Activated naive CD8-positive, alpha-beta T cell (primary cell): ENCODE data around the gene LPAR3.

ENCODE experiments used
- H3K27ac Mint-ChIP-seq: one replicate; pipeline ENCODE4 v1.8.0; 2021; ENCODE audit warnings: mixed read lengths
- H3K27me3 Mint-ChIP-seq: one replicate; pipeline ENCODE4 v1.8.0; 2021; ENCODE audit warnings: mixed read lengths
- H3K36me3 Mint-ChIP-seq: one replicate; pipeline ENCODE4 v1.8.0; 2021; ENCODE audit warnings: mixed read lengths
- H3K4me1 Mint-ChIP-seq: one replicate; pipeline ENCODE4 v1.8.0; 2021; ENCODE audit warnings: low read depth, mixed read lengths
- H3K4me3 Mint-ChIP-seq: one replicate; pipeline ENCODE4 v1.8.0; 2021; ENCODE audit warnings: mild to moderate bottlenecking, mixed read lengths
- H3K9me3 Mint-ChIP-seq: one replicate; pipeline ENCODE4 v1.8.0; 2021; ENCODE audit warnings: low read depth, mixed read lengths

LPAR3 gene

DNA sequence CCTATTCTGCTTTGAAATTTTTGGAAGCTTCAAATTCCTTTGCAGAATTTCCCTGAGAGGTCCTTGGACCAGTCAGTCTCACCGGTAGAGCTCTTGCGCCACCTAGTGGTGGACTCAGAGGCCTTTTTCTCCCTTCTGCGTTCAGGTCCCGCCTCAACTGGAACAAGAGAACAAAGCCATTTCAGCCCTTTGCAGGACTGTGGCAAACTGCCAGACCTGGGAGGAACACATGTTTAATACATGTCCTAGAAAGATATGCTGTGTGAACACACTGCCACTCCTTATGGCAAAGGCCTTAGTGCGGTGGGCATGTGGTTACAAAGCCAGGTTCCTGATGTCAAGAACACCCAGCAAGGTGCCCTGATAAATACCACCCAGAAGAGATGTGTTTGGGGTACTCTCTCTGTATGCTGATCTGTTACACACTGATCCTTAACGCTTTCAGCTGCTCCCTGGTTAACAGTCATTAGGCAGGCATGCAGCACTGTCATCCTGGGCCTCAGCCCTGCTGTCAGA lies 120.5 kb downstream of the LPAR3 start:
- H3K36me3 Mint-ChIP-seq: no peaks in the 10 kb centered on the region
- H3K4me3 Mint-ChIP-seq: no peak overlapping the region
- no peak overlapping the region for H3K27ac Mint-ChIP-seq
- H3K27me3 Mint-ChIP-seq: peaks cover 6% of the 10 kb centered on the region
- peaks cover 2% of the 10 kb centered on the region for H3K4me1 Mint-ChIP-seq
- H3K9me3 Mint-ChIP-seq: no peaks in the 10 kb centered on the region

DNA sequence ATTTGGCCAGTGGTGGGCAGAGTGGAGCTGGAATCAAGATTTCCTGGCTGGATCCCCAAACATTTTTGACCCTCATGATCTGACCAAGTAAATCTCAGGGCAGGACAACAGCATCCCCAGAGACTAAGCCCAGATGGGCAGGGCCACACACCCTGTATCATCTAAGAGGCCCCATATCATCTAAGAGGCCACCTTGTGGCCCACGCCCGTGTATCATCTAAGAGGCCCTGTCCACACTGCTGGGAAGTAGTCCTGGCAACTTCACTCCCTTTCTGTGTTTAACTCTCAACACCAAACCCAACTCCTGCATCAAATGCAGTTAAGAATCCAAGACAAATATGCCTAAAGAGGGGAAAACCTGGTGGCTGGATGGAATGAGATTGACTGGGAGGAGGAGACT lies 121.1 kb downstream of the LPAR3 start:
- Mint-ChIP-seq H3K4me1 (peaks cover 2% of the 10 kb centered on the region), H3K27ac (no peak overlapping the region), H3K4me3 (no peak overlapping the region), H3K27me3 (peaks cover 7% of the 10 kb centered on the region), H3K9me3 (no peaks in the 10 kb centered on the region), H3K36me3 (no peaks in the 10 kb centered on the region)

DNA sequence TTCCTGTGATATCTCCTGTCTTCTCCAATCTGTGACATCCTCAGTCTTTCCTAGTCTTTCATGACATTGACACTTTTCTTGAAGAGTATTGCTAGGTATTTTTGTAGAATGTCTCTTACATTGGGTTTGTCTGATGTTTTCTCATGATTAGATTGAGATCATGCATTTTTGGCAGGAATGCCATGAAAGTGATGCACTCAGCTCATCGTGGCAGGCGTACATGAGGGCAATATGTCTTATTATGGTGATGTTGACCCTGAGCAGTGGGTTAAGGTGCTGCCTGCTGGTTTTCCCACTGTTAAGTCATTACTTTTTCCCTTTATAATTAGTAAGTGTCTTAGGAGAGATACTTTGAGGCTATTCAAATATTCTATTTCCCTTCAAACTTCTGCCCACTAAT lies 122.5 kb downstream of the LPAR3 start:
- peaks cover 2% of the 10 kb centered on the region for H3K4me1 Mint-ChIP-seq
- no peaks in the 10 kb centered on the region for H3K9me3 Mint-ChIP-seq
- H3K4me3 Mint-ChIP-seq: no peak overlapping the region
- H3K27me3 Mint-ChIP-seq: peaks cover 8% of the 10 kb centered on the region
- H3K27ac Mint-ChIP-seq: no peak overlapping the region
- no peaks in the 10 kb centered on the region for H3K36me3 Mint-ChIP-seq

DNA sequence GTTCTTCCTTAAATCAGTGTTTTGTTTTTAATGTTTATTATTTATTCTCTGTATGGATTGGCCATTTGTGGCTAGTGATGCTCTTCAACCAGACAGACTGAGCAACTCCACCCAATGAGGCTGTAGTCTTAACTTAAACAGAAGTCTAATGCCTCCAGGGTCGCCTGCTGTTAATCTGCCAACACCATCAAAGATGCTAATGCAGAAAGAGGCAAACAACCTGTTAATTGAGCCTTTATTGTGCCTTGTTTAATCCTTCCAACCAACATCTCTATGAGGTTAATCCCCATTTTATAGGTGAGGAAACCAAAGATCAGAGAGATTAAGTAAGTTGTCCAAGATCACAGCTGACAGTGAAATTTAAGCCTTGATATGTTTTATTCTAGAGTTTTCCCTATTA lies 123.4 kb downstream of the LPAR3 start:
- Mint-ChIP-seq H3K27ac (no peak overlapping the region), H3K36me3 (peaks cover 3% of the 10 kb centered on the region), H3K4me1 (peaks cover 2% of the 10 kb centered on the region), H3K4me3 (no peak overlapping the region), H3K9me3 (no peaks in the 10 kb centered on the region), H3K27me3 (peaks cover 8% of the 10 kb centered on the region)

DNA sequence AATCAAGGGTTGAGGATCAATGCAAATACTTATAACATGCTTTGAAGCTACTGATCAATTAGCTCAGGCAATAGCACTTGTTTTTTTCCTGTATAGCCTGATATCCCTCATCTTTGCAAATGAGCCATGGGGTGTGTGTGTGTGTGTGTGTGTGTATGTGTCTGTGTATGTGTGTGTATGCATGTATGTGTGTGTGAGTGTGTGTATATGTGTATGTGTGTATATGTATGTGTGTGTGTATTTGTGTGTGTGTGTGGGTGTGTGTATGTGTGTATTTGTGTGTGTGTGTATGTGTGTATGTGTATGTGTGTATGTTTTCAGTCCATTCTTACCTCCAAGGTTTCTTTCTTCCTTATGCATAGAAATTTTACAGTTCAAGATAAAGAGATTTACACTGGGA lies 124.4 kb downstream of the LPAR3 start:
- H3K36me3 Mint-ChIP-seq: peaks cover 3% of the 10 kb centered on the region
- peaks cover 8% of the 10 kb centered on the region for H3K27me3 Mint-ChIP-seq
- no peak overlapping the region for H3K4me3 Mint-ChIP-seq
- H3K4me1 Mint-ChIP-seq: peaks cover 2% of the 10 kb centered on the region
- no peak overlapping the region for H3K27ac Mint-ChIP-seq
- no peaks in the 10 kb centered on the region for H3K9me3 Mint-ChIP-seq

DNA sequence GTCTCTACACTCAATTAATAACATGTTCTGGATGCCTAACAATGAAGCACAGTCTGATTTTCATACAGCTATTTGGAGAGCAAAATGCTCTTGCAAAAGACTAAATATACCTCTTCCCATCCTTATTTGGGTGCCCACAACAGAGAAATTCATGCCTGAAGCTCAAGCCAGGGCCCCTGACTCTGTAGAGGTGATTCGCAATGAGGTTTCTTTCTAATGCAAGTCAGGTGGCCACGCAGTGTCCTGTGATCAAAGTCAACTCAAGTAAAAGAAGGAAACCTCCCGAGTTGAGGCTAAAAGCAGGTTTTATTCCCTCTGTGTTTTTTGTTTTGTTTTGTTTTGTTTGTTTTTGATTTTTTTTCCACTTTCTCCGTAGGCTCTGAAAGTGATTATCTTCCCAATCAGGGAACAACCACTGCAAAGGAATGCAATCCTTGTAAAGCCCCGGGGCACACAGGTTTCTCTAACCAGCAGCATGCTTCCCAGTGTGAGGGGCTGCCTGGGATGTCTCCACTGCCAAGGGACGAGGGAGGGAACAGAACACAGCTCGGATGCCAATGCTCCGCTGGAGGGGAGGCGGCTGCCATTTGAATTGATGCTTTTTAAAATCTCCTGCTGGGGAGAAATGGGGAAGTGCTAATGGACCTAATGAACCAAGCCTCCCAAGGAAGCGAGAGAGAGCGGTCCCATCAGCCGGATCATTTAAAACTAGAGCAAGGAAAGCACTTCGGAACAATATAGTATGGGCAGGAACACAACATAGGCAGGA lies 128.9 kb downstream of the LPAR3 start:
- Mint-ChIP-seq H3K27ac (no peak overlapping the region), H3K27me3 (peaks cover 6% of the 10 kb centered on the region), H3K4me1 (peaks cover 2% of the 10 kb centered on the region), H3K4me3 (no peak overlapping the region), H3K36me3 (peaks cover 6% of the 10 kb centered on the region), H3K9me3 (no peaks in the 10 kb centered on the region)

DNA sequence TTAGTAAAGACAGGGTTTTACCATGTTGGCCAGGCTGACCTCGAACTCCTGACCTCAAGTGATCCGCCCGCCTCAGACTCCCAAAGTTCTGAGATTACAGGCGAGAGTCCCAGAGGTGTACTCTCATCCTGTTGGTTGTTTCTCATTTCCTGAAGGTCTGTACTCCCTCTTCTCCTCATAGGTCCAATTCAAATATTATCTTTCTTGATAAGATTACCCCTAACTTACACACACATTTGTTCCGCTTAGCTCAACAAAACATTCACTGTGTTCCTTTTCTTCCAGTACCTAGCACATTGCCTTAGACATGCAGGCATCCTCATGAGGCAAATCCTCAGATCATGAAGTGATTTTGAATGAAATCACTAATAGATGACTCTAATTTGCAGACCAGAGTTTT lies 130.3 kb downstream of the LPAR3 start:
- Mint-ChIP-seq H3K4me3 (no peak overlapping the region), H3K27me3 (peaks cover 6% of the 10 kb centered on the region), H3K9me3 (no peaks in the 10 kb centered on the region), H3K36me3 (peaks cover 6% of the 10 kb centered on the region), H3K27ac (no peak overlapping the region), H3K4me1 (peaks cover 4% of the 10 kb centered on the region)
